Stimulated activated CD4-positive, alpha-beta T cell treated with anti-CD3 and anti-CD28 coated beads, TNF-alpha, amount 100 ng/mL, for 4 hours (primary cell): ENCODE results near the gene CYP3A7.
"Not testable (repeated sequence)": the region's sequence is repeated elsewhere in the genome, so short reads cannot be mapped to it uniquely, and the experiment has no call there.

Experiments
- DNase-seq, 3 experiments: peaks; one replicate each; pipeline ENCODE4 v3.0.0-alpha.2; 2020; ENCODE audit warnings: low read depth in 3 of 3

Gene CYP3A7

DNA sequence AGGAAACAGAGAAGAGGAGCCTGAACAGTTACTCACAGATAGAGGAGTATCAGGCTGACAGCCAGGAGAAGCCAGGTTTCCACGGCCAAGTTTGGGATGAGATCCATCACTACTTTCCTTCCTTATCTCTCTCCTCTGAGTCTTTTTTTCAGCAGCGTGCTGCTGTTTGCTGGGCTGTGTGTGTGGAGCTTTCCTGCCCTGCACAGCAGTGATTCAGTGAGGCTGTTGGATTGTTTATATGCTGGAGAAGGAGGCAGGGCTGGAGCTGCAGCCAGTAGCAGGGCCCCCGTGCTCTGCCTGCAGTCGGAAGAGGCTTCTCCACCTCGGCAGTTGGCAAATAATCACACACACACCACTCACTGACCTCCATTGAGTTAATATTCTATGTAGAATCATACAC, at the start of gene CYP3A7:
CYP3A7 (minus strand) TSS at position 210 of the 400 bp plus-strand sequence; CDS start at position 107, 103 bp downstream.
- DNase-seq, result no peak

DNA sequence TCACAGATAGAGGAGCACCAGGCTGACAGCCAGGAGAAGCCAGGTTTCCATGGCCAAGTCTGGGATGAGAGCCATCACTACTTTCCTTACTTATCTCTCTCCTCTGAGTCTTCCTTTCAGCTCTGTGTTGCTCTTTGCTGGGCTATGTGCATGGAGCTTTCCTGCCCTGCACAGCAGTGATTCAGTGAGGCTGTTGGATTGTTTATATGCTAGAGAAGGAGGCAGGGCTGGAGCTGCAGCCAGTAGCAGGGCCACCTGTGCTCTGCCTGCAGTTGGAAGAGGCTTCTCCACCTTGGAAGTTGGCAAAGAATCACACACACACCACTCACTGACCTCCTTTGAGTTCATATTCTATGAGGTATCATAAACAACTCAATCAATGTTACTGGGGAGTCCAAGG, 49.0 kb upstream of the CYP3A7 start, which contains the start of gene CYP3A4:
CYP3A4 (minus strand) TSS at position 178 of the 400 bp plus-strand sequence; CDS start at position 75, 103 bp downstream.
- DNase-seq, result no peak

GRCh38 chr7:99782012-99782953, 47.3 kb upstream of the CYP3A7 start:
- DNase-seq, result no peak

GRCh38 chr7:99780588-99780987, 45.6 kb upstream of the CYP3A7 start:
- DNase-seq, result no peak

DNA sequence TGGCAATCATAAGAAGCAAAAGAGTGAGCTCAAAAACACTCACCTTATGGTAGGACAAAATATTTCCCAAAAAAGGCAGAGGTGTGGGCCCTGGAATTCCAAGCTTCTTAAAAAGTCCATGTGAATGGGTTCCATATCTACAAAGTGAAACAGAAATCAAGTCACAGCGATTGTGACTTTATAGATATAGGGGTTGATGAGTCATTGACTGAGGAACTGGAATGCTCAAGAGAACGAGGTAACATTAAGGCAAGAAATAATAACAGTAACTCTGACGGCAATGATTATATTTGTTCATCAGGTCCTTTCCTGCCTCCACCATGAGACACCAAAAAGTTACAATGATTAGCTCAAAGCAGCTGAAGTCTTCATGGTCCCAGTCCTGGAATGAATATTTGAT, 45.0 kb upstream of the CYP3A7 start:
- DNase-seq, result no peak

- no peak for DNase-seq
Measured at GRCh38 chr7:99778880-99779279, 43.9 kb upstream of the CYP3A7 start.

GRCh38 chr7:99773395-99773794, 38.4 kb upstream of the CYP3A7 start:
- DNase-seq, result not testable (repeated sequence)

DNA sequence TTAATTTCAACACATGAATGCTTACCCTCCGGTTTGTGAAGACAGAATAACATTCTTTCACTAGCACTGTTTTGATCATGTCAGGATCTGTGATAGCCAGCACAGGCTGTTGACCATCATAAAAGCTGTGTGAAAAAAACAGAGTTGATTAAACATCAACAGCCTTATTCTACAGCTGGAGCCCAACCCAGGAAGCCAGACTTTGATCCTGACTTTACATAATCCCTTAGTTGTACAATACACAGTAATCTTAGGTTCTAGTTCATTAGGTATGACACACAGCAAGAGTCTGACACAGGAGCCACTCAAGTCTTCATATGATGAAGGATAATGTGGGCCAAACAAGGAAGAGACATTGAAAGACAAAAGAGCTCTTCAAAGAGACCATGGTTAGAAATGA, 37.6 kb upstream of the CYP3A7 start:
- no peak for DNase-seq

DNA sequence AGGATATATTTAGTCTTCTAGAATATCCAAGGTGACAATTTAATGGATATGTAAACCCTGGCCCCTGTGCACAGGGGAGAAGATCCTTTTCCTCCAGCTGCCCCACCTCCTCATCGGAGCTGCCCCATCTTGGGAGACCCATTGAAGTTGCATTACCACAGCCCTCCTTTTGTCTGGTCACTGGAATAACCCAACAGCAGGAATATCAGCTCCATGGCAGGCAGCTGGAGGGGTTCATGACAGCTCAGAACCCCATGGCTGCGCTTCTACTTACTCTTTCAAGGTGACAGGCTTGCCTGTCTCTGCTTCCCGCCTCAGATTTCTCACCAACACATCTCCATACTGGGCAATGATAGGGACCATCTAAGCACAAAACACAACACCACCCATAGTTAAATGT, 34.5 kb upstream of the CYP3A7 start:
- not testable (repeated sequence) for DNase-seq

GRCh38 chr7:99768471-99768870, 33.5 kb upstream of the CYP3A7 start:
- DNase-seq, result no peak

- DNase-seq, result no peak
Measured at GRCh38 chr7:99767662-99768061, 32.7 kb upstream of the CYP3A7 start.

GRCh38 chr7:99766484-99767099, 31.6 kb upstream of the CYP3A7 start:
- DNase-seq, result no peak

DNA sequence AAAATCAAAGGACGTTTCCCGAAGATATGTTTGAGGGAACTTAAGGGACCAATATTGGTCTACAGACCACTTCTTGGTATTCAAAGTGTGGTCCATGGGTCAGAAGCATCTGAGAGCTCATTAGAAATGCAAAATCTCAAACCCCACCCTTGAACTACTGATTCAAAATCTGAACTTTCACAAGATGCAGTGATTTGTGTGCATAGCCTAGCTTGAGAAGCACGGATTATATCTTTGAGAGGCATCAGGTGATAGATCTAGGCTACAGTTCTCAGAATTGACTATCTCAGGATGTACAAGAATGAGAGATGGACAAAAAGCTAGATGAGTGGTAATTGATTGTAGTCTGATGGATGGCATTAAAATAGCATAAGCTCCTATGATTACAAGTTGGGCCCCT, 29.5 kb upstream of the CYP3A7 start:
- DNase-seq, result no peak

DNA sequence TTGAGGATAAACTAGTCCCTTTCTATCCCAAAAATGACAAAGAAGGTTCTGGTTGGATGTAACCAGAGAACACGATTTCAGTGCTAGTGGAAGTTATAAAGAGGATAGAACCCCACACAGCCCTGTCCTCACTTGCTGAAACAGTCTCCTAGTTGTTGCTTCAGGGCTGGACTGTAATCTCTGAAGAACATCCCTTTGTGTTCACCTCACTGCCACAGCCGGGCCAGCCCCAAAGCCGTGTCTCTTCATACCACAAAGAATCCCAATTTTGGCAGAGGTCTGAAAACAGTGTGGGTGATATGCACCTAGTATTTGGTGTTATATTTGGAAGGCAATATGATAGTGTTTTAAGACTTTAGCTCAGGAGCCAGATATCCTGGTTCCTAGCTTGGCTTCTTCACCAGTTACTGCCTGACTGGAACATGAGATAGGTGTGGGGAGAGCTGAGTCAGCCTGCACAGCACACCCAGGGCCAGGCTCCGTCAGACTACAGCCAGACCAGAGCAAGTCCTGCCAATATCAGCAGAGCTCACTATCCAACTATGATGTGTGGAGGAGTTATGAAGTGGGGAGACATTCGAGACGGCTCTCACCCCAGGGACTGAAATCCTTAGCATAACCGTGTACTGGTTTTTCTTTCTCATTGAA, 27.8 kb upstream of the CYP3A7 start:
- no peak for DNase-seq

DNA sequence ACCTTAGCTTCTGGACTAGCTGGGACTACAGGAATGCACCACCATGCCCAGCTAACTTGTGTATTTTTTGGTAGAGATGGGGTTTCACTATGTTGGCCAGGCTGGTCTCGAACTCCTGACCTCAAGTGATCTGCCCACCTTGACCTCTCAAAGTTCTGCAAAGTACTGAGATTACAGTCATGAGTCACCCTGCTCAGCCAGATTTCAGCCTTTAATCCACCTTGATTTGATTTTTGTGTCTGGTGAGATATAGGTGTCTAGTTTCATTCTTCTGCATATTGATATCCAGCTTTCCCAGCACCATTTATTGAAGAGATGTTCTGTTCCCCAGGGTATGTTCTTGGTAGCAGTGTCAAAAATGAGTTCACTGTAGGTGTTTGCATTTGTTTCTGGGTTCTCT, 20.1 kb upstream of the CYP3A7 start:
- no peak for DNase-seq

- no peak for DNase-seq
Measured at GRCh38 chr7:99752356-99752755, 17.4 kb upstream of the CYP3A7 start.

GRCh38 chr7:99751322-99752052, 16.5 kb upstream of the CYP3A7 start:
- not testable (repeated sequence) for DNase-seq

DNA sequence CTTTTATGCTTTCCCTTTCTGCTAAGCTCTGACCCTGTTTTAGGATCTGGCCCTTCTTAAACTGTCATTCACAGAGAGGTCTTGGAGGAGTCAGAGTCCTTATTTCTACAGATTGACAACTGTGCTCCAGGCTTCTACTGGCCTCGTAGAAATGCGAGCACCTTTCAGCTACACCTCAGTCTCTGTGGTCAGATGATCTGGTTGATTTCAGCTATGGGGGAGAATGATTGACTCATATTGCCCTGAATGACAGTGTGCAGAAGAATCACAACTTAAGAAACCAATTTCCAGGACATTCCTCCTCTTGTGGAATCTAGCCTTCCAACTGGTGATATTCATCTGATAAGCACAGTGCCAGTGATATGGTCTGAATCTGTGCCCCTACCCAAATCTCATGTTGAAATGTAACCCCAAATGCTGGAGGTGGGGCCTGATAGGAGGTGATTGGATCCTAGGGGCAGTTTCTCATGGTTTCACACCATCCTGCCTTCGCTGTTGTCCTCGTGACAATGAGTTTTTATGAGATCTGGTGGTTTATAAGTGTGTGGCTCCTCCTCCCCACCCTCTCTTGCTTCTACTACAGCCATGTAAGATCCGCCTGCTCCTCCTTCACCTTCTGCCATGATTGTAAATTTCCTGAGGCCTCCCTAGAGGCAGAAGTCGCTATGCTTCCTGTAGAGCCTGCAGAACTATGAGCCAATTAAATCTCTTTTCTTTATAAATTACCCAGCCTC, 14.0 kb upstream of the CYP3A7 start:
- DNase-seq, result no peak

GRCh38 chr7:99746915-99747314, 11.9 kb upstream of the CYP3A7 start:
- not testable (repeated sequence) for DNase-seq

GRCh38 chr7:99745395-99745794, 10.4 kb upstream of the CYP3A7 start:
- not testable (repeated sequence) for DNase-seq
